Measurements from ENCODE around the gene CPNE2. TPM values are rescaled to one million over a fixed set of nuclear protein-coding genes. Genes with fewer than 3 reads are reported as not detected.

Gene CPNE2
- total and polyA plus RNA-seq, 9 donors = 12.3 to 32.3 (median 18.1) TPM

DNA sequence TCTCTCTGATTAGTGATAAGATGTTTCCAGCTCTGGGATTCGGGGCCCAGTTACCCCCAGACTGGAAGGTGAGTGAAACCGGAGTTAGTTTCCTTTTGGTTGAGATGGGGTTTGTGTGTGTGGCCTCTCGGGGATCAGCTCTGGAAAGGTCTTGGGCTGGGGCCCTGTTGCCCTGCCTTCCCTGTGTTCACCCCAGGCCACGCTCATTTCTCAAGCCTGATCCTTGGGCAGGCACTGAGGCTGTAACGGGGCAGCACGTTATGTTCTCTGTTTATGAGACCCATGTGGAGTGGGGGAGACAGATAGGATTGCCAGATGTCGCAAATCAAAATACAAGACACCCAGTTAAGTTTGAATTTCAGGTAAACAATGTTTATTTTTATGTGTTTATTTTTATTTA lies 35.5 kb downstream of the CPNE2 start:
- H3K4me3 ChIP-seq = no peak overlapping the region
- DNase-seq = no peak
- intact Hi-C loops (cut with DNase I) = no loop called here
- WGBS, 3 donors = 92% methylated on average over 7 of the region's 7 CpGs
- H3K27ac ChIP-seq = no peak overlapping the region
- no peaks in the 10 kb centered on the region for H3K4me1 ChIP-seq (ENCODE audit: insufficient read depth)
- no peaks in the 10 kb centered on the region for H3K9me3 ChIP-seq
- TF ChIP-seq POLR2A (IDR thresholded peaks at IDR 0.05) (no peak), EP300 (IDR thresholded peaks at IDR 0.05) (no peak), CTCF (IDR thresholded peaks at IDR 0.05) (no peak)
- H3K36me3 ChIP-seq = no peaks in the 10 kb centered on the region
- no peaks in the 10 kb centered on the region for H3K27me3 ChIP-seq

- H3K9me3 ChIP-seq = no peaks in the 10 kb centered on the region
- no peak for DNase-seq
- no peaks in the 10 kb centered on the region for H3K4me1 ChIP-seq (ENCODE audit: insufficient read depth)
- intact Hi-C loops (cut with DNase I) = no loop called here
- H3K36me3 ChIP-seq = no peaks in the 10 kb centered on the region
- H3K27ac ChIP-seq = no peak overlapping the region
- H3K4me3 ChIP-seq = no peak overlapping the region
- WGBS, 3 donors = 86 to 89% (median 89%) methylated on average over 11 of the region's 11 CpGs
- H3K27me3 ChIP-seq = no peaks in the 10 kb centered on the region
- no peak for TF ChIP-seq EP300 (IDR thresholded peaks at IDR 0.05)
- TF ChIP-seq CTCF (IDR thresholded peaks at IDR 0.05) = no peak
- no peak for TF ChIP-seq POLR2A (IDR thresholded peaks at IDR 0.05)
Observed at GRCh38 chr16:57128771-57129389, 36.5 kb downstream of the CPNE2 start.

- H3K27me3 ChIP-seq = no peaks in the 10 kb centered on the region
- H3K4me1 ChIP-seq (ENCODE audit: insufficient read depth) = no peaks in the 10 kb centered on the region
- no peak for TF ChIP-seq POLR2A (IDR thresholded peaks at IDR 0.05)
- no peak for TF ChIP-seq EP300 (IDR thresholded peaks at IDR 0.05)
- TF ChIP-seq CTCF (IDR thresholded peaks at IDR 0.05) = no peak
- no peak for DNase-seq
- 90 to 95% (median 91%) methylated on average over 6 of the region's 6 CpGs for WGBS, 3 donors
- H3K9me3 ChIP-seq = no peaks in the 10 kb centered on the region
- H3K27ac ChIP-seq = no peak overlapping the region
- no peak overlapping the region for H3K4me3 ChIP-seq
- intact Hi-C loops (cut with DNase I) = no loop called here
- H3K36me3 ChIP-seq = no peaks in the 10 kb centered on the region
Observed at GRCh38 chr16:57130950-57131321, 38.6 kb downstream of the CPNE2 start.

DNA sequence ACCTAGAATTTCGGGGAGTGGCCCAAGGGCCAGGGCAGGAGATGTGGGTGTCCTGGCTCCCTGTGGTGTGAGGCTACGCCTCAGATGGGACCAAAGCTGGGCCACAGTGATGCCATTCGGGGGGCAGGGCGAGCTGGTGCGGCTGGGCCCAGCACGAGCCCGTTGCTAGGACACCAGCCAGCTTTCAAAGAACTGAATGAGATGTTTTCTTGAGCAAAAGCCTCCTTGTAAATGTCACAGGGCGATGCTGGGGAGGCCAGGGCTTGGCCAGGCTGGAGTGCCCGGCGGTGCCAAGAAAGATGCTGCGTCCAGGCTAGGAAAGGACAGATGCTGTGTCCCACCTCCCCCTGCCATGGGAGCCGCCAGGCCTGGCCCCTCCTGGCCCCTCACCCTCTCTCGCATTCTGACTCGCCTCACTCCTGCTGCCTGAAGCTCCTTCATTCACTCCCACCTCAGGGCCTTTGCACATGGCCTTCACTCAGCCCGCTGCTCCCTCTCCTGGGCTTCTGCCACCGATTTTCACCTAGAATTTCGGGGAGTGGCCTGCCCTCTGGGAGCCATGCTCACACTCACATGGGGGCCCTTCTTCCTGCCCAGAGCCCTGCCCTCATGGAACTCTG lies 39.1 kb downstream of the CPNE2 start:
- TF ChIP-seq EP300 (IDR thresholded peaks at IDR 0.05) (no peak), CTCF (IDR thresholded peaks at IDR 0.05) (no peak), POLR2A (IDR thresholded peaks at IDR 0.05) (no peak)
- Histone ChIP-seq H3K9me3 (no peaks in the 10 kb centered on the region), H3K4me3 (no peak overlapping the region), H3K36me3 (no peaks in the 10 kb centered on the region), H3K27me3 (no peaks in the 10 kb centered on the region), H3K4me1 (ENCODE audit: insufficient read depth) (no peaks in the 10 kb centered on the region), H3K27ac (no peak overlapping the region)
- intact Hi-C loops (cut with DNase I) = no loop called here
- no peak for DNase-seq
- 82 to 89% (median 88%) methylated on average over 17 of the region's 17 CpGs for WGBS, 3 donors

Data from ovary (tissue), 9 donors.